HG03103 (cell line): Measurements from ENCODE around the gene KLHL29.

Experiments
- ATAC-seq: cut with Tn5 transposase; IDR thresholded peaks from one replicate; pipeline ENCODE4 v1.9.1; 2021; ENCODE audit warnings: low read depth; ENCODE audit not compliant: unreplicated experiment

Gene KLHL29

DNA sequence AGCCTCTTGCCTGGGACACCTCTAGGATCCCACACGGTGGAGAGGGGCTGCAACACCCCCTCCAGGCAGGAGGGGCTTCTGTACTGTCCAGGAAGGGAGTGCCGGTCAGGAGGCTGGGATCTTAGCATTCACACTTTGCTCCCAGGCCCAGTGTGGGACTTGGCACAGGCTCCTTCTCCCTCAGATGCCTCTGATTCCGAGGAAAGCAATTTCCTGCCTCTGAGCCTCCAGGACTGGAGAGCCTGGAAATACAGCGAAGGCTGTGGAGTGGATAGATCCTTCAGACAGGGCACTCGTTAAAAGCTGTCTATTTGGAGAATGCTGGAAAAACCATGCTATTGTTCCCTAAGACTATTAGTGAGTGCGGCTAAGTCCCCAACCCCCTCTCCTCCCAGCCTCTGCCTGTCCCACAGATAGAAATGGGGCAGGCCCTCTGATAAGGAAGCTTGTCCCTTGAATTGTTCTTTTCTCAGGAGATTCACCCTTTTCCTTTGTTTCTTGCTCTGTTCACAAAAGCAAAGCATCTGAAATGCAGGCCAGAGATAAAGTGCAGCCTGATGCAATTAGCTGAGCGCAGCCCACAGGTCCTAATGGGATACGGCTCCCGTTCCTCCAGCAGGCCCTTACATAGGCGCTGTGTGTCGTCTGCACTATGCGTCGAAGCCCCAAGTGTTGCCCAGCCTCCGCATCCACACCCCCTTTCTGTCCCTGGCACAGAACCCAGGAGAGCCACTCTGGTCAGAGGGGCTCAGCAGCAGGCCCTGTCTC lies 252.2 kb downstream of the KLHL29 start:
- no peak for ATAC-seq

DNA sequence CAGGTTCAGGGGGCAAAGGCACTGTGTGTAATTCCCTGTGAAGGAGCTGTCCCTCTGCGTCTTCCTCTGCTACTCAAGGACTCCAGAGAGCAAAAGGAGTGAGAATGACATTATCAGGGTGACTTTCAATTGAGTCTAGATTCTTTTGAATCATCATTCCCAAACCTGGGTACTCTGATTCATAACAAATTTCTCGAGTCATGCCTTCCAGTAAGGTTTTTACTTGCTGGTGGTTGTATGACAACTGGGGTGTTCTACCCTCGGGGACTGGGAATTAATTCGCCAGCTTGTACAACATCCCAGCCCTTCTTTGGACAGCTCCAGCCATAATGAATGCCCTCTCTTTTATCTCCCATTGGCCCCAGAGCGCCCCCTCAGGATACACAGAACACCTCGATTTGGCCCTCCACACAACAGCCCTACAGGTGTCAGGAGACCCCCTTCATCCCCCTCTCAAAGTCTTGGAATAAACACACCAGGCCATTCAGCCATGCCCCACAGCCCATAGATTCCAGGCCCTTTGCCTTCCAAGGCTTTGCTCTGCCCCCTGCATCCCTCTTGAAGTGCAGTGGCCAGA lies 254.5 kb downstream of the KLHL29 start:
- no peak for ATAC-seq

DNA sequence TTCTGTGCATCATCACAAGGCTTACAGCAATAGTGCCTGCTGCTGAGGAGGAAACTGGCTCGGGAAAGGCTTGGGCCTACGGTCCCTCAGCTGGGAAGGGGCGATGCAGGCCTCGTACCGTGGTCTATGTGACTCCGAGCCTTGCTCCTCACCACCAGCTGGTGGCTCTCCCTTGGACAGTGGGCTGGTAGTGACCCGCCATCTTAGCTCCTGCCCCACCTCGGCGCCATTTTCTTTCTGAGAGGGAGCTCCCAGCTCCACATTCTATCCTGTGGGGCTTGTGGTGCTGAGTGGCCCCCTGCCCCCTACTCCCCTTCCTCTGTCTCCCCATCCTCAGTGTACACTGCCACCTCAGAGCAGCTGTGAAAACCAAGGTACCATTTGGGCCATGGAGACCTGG lies 255.7 kb downstream of the KLHL29 start:
- ATAC-seq, result no peak

GRCh38 chr2:23642516-23642915 lies 257.5 kb downstream of the KLHL29 start:
- no peak for ATAC-seq

GRCh38 chr2:23645230-23645808 lies 260.3 kb downstream of the KLHL29 start:
- ATAC-seq, result no peak

DNA sequence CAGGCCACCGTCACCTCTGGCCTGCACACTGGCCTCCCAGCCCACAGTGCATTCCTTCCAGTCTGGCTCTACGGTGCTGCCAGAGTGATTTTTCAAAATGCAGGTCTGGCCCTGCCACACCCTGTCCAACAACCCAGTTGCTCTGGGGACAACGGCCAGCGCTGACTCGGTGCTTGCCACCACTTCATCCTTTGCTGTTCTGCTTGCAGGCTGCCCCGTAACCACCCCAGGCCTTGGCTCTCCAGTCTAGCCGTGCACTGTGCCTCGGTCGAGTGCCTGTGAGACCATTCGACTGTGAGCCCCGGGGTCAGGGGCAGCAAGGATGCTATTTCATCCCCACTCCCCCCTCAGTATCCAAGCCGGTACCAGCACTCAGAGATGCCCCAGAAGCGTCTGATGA lies 262.6 kb downstream of the KLHL29 start:
- no peak for ATAC-seq

GRCh38 chr2:23649303-23649702 lies 264.3 kb downstream of the KLHL29 start:
- no peak for ATAC-seq

DNA sequence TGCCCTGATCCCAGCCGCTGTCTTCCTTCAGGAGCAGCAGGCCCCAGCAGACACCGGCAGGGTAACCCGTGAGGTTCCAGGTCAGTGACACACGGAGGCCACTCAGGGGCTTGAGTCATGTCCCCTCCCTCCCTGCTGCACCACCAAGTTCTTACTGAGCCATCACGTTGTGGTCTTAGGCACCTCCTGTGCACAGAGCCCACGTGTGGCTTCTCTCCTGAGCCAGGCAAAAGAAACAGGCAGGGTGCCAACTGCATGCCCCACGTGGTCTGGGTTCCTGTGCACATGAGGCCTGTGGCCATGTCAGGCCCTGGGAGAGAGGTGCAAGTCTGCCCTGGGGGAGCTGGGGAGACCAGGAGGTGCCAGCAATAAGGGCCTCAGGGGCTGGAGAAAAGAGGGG lies 264.8 kb downstream of the KLHL29 start:
- ATAC-seq, result no peak

DNA sequence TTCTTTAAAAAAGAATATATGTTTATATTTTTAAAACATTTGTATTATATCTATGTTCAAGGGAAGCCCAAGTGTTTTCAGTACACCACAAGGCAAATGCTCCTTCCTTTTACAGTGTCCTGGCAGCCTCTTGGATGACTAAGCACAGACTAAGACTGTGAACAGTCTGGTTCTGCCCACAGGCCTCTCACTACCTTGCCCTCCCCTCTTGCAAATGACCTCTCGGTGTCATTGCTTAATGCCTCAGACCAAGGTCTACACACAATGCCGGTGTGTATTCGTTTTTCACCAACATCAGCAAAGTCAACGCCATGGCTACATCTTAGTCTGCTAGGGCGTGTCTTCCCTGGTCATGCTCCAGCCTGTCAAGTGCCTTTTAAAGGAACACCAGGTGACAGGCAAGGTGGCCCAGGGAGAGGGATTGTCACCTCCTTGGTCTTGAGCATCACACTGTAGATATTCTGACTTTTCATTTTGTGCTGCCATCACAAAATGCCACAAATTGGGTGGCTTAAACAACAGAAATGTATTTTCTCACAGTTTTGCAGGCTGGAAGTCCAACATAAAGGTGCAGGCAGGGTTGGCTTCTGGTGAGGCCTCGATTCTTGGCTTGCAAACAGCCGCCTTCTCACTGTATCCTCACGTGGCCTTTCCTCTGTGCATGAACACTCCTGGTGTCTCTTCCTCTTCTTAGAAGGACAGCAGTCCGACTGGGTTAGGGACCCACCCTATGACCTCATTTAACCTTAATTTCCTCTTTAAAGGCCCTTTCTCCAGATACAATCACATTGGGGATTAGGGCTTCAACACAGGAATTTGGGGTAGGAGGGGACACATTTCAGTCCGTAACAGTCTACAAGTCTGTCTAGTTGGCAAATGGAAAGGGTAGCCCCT lies 266.5 kb downstream of the KLHL29 start:
- no peak for ATAC-seq

- ATAC-seq, result no peak
Observed at GRCh38 chr2:23653326-23653725, 268.3 kb downstream of the KLHL29 start.

- ATAC-seq, result no peak
Observed at GRCh38 chr2:23654756-23655155, 269.8 kb downstream of the KLHL29 start.

DNA sequence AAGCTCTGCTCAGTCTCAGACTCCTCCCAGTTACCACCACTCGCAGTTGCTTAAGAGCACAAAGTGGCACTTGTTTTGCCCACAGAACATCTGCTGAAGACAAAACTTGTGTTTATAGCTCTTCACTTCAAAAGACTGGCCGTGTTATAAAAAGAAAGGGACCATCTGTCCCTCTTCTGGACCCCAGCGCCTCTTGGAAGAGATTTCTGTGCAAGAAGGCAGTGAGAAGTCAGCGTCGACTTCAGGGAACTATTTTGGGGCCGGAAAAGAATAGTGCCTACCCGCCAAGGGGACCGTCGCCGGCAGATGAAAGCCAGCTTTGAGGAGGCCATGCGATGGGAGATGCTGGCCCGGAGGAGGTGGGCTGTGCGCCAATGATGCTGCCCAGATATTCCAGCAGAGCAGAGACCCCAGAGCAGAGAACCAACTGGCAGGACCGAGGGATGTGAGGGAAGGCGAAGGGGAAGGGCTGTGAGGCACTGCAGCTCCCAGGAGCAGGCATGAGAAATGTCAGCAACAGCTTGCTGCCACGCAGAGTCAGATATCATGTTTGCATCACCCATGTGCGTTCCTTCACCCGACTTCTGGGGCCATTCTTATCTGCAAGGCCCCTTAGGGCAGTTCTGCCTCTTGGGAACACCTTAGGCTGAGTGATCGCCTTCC lies 271.1 kb downstream of the KLHL29 start:
- ATAC-seq, result no peak

- ATAC-seq, result no peak
Observed at GRCh38 chr2:23656597-23656973, 271.6 kb downstream of the KLHL29 start.

- ATAC-seq, result no peak
Observed at GRCh38 chr2:23657371-23657770, 272.4 kb downstream of the KLHL29 start.

- ATAC-seq, result no peak
Observed at GRCh38 chr2:23657934-23658333, 273.0 kb downstream of the KLHL29 start.

DNA sequence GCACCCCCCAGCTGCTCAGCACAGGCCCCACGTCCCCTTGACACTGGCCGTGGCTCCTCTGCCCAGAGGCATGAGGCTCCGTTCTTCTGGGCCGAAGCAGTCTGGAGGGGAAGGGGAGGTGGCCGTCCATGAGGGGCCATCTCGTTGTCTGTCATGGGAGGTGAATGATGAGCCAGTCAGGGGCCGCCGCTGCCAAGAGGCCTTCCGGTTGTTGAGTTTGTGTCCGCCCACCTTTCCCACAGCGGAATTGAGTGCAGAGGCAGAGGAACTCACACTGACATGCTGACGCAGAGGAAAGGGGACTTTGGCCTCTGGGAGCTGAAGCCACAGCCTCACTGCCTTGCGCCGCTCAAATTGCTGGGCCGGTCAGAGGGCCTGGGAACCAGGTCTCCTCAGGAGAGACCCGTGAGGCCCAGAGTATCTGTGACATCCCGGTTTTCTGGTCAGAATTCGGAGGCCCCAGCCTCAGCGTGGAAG lies 273.5 kb downstream of the KLHL29 start:
- ATAC-seq, result peak; percentile 67

DNA sequence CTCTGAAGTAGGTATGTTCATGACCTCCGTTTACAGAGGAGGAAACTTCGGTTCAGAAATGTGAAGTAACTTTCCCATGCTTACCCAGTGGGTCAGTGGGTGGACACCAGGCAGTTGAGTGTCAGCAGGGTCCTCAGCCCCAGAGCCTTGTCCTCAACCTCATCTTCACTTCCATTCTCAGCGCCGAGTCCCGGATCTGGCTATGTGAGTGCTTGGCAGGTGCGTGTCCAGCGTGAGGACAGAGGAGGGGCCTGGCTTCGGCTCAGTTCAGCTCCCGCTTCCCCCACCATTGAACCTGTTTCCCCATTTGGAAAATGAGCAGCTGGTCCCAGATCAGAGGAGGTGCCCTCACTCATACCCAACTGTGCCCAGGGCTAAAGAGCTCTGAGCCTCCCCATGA lies 274.3 kb downstream of the KLHL29 start:
- ATAC-seq, result no peak

DNA sequence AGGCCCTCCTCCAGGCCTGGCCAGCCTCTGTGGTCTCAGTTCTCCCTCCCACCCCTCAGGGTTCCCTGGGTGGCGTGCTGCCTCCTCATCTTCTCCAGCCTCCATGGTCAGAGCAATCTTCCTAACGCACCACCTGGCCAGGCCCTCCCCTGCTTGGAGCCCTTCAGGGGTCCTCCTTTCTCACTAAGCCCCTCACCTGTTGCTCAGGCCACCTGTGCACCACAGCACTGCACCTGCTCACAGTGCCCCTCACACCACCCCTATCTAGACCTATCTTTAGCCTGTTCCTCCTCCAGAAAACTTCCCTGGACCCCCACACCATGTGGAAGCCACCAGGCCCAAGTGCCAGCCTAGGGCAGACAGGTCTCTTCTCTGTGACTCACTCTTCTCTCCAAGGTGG lies 274.8 kb downstream of the KLHL29 start:
- ATAC-seq, result no peak

DNA sequence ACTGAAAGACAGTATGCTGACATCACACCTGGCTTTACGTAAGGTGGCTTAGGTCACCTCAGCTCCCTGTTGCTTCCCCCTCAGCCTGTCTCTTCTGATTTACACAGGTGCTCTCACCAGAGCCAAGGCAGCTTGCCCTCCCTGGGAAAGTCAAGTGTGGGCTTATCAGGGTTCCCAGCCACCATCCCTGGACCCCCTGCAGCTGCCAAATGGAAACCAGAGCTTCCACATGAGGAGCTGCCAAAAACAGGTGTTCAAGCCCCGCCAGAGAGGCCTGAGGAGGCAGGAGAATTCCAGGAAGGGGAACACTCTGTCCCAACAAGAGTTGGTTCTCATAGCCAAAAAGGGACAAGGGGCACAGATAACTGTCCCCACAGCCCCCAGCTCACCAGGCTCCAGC lies 275.3 kb downstream of the KLHL29 start:
- ATAC-seq, result no peak

GRCh38 chr2:23661276-23662050 lies 276.5 kb downstream of the KLHL29 start:
- ATAC-seq, result no peak
